Measurements from ENCODE around the gene ARID3A.
A peak's percentile ranks its signal among the peaks of the same experiment; 100 is the strongest.
"Not testable (repeated sequence)": the region's sequence is repeated elsewhere in the genome, so short reads cannot be mapped to it uniquely, and the experiment has no call there.

Gene ARID3A

DNA sequence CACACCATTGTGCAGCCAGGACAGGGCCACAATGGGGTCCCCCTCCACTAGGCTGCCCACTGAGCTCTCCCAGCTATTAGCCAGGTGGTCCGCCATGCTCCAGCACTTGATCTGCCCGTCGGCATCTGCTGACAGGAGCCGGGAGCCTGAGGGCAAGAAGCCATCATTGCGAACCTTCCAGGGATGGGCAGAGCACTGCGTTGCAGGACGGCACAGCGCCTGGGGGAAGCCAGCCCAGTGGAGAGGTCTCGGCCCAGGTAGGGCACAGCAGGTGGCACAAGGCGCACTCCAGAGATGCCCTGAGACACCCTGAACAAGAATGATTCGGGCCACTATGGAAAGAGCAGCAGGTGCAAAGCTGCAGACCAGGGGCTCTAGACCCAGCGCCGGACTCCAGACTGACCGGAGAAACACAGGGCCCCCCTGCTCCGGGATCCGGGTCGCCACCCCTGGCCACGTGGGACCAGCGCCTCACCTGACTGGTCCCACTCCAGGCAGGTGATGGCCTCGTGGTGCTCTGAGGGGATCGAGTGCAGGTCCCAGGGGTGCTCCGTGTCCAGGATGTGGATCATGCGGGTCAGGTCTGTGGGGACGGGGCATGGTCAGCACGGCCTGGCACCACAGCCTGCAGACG is 36.1 kb upstream of the ARID3A start:
- Histone ChIP-seq H3K4me1 (ENCODE audit: low read length) (no peaks in the 10 kb centered on the region), H3K27me3 (replicated peaks; ENCODE audit: insufficient read depth, low read length) (no peaks in the 10 kb centered on the region), H3K4me3 (ENCODE audit: low read length) (no peak overlapping the region), H3K9me3 (replicated peaks; ENCODE audit: insufficient read depth, low read length) (no peaks in the 10 kb centered on the region), H3K79me2 (ENCODE audit: low read length) (peaks cover 31% of the 10 kb centered on the region), H3K9me2 (replicated peaks; ENCODE audit: insufficient read depth, low read length) (no peaks in the 10 kb centered on the region), H3F3A (ENCODE audit: insufficient read depth, low read length) (no peaks in the 10 kb centered on the region), H3K9ac (ENCODE audit: low read length) (no peak overlapping the region), H3K4me2 (ENCODE audit: low read depth, low read length) (no peak overlapping the region), H3K36me3 (replicated peaks; ENCODE audit: insufficient read depth, low read length) (no peaks in the 10 kb centered on the region), H3K27ac (ENCODE audit: low read length) (no peak overlapping the region), H4K20me1 (ENCODE audit: insufficient read depth, low read length) (no peaks in the 10 kb centered on the region; the same call in 1 of the 2 replicates), H2AFZ (ENCODE audit: low read length) (no peak overlapping the region)
- TF ChIP-seq, protein P1, sequence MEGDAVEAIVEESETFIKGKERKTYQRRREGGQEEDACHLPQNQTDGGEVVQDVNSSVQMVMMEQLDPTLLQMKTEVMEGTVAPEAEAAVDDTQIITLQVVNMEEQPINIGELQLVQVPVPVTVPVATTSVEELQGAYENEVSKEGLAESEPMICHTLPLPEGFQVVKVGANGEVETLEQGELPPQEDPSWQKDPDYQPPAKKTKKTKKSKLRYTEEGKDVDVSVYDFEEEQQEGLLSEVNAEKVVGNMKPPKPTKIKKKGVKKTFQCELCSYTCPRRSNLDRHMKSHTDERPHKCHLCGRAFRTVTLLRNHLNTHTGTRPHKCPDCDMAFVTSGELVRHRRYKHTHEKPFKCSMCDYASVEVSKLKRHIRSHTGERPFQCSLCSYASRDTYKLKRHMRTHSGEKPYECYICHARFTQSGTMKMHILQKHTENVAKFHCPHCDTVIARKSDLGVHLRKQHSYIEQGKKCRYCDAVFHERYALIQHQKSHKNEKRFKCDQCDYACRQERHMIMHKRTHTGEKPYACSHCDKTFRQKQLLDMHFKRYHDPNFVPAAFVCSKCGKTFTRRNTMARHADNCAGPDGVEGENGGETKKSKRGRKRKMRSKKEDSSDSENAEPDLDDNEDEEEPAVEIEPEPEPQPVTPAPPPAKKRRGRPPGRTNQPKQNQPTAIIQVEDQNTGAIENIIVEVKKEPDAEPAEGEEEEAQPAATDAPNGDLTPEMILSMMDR (IDR thresholded peaks at IDR 0.05; ENCODE audit: low read length): no peak
- no peak for TF ChIP-seq EZH2phosphoT487 (IDR thresholded peaks at IDR 0.05; ENCODE audit: low read length)
- TF ChIP-seq EZH2 (optimal IDR thresholded peaks at IDR 0.05; ENCODE audit: low read depth, low read length): no peak
- no peak for DNase-seq

DNA sequence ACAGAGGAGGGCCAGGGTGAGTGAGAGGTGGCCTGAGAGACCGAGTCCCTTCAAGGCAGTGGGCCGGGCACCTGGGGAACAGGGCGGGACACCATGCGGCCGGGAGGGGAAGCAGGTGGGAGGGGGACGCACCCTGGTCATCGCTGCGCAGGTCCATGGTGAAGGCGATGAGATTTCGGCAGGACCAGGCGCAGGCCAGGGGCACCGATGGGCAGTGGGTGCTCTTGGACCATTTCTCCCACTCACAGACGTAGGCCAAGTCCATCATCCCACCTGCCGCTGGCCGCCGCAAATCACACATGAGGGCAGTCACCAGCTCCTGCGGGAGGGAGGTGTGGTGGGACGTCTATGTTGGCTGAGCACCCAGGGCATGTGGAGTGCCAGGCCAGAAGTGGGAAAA is 35.0 kb upstream of the ARID3A start:
- Histone ChIP-seq H2AFZ (ENCODE audit: low read length) (no peak overlapping the region), H3K9me3 (replicated peaks; ENCODE audit: insufficient read depth, low read length) (no peaks in the 10 kb centered on the region), H3K27ac (ENCODE audit: low read length) (no peak overlapping the region), H3K4me2 (ENCODE audit: low read depth, low read length) (no peak overlapping the region), H3F3A (ENCODE audit: insufficient read depth, low read length) (no peaks in the 10 kb centered on the region), H3K9ac (ENCODE audit: low read length) (no peak overlapping the region), H3K4me1 (ENCODE audit: low read length) (no peaks in the 10 kb centered on the region), H3K27me3 (replicated peaks; ENCODE audit: insufficient read depth, low read length) (no peaks in the 10 kb centered on the region), H3K4me3 (ENCODE audit: low read length) (no peak overlapping the region), H3K36me3 (replicated peaks; ENCODE audit: insufficient read depth, low read length) (no peaks in the 10 kb centered on the region), H3K9me2 (replicated peaks; ENCODE audit: insufficient read depth, low read length) (no peaks in the 10 kb centered on the region), H3K79me2 (ENCODE audit: low read length) (peaks cover 31% of the 10 kb centered on the region), H4K20me1 (ENCODE audit: insufficient read depth, low read length) (no peaks in the 10 kb centered on the region; the same call in 1 of the 2 replicates)
- TF ChIP-seq EZH2 (optimal IDR thresholded peaks at IDR 0.05; ENCODE audit: low read depth, low read length): no peak
- TF ChIP-seq EZH2phosphoT487 (IDR thresholded peaks at IDR 0.05; ENCODE audit: low read length): no peak
- TF ChIP-seq, protein P1 (IDR thresholded peaks at IDR 0.05; ENCODE audit: low read length): no peak
- DNase-seq: no peak

DNA sequence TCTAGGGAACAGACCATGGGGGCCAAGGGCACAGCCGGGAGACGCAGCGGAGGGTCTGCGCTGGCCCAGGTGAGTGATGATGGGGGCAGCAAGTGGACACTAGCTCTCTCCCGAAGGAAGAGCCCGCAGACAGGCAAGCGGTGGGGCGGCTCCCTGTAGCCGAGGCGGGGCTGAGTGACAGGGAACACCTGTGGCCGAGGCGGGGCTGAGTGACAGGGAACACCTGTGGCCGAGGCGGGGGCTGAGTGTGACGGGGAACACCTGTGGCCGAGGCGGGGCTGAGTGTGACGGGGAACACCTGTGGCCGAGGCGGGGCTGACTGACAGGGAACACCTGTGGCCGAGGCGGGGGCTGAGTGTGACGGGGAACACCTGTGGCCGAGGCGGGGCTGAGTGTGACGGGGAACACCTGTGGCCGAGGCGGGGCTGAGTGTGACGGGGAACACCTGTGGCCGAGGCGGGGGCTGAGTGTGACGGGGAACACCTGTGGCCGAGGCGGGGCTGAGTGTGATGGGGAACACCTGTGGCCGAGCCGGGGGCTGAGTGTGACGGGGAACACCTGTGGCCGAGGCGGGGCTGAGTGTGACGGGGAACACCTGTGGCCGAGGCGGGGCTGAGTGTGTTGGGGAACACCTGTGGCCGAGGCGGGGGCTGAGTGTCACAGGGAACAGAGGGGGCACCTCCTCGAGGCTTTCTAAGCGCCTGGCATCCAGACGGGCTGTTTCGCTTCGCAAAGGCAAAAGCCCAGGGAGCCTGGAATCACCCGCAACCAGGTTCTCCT is 34.2 kb upstream of the ARID3A start:
- H3K9ac ChIP-seq (ENCODE audit: low read length): peak overlapping the region; percentile 93; the same call in 1 of the 2 replicates

More for the DNA sequence above, 34.2 kb upstream of the ARID3A start:
- not testable (repeated sequence) for DNase-seq; H3K27ac ChIP-seq (ENCODE audit: low read length); H3F3A ChIP-seq (ENCODE audit: insufficient read depth, low read length); H3K9me3 ChIP-seq (replicated peaks; ENCODE audit: insufficient read depth, low read length); H2AFZ ChIP-seq (ENCODE audit: low read length); H3K9me2 ChIP-seq (replicated peaks; ENCODE audit: insufficient read depth, low read length); H3K4me1 ChIP-seq (ENCODE audit: low read length); H3K27me3 ChIP-seq (replicated peaks; ENCODE audit: insufficient read depth, low read length); H4K20me1 ChIP-seq (ENCODE audit: insufficient read depth, low read length); H3K36me3 ChIP-seq (replicated peaks; ENCODE audit: insufficient read depth, low read length)
- Histone ChIP-seq H3K4me3 (ENCODE audit: low read length) (peak overlapping the region; percentile 94), H3K4me2 (ENCODE audit: low read depth, low read length) (peak overlapping the region; percentile 74; the same call in 1 of the 2 replicates), H3K79me2 (ENCODE audit: low read length) (peaks cover 31% of the 10 kb centered on the region)

Data from MM.1S (cell line).